ENCODE measurements around the gene SYNPR.

GRCh38 chr3:63430875-63431274 lies 152.8 kb downstream of the SYNPR start:
- TF ChIP-seq, protein P1, sequence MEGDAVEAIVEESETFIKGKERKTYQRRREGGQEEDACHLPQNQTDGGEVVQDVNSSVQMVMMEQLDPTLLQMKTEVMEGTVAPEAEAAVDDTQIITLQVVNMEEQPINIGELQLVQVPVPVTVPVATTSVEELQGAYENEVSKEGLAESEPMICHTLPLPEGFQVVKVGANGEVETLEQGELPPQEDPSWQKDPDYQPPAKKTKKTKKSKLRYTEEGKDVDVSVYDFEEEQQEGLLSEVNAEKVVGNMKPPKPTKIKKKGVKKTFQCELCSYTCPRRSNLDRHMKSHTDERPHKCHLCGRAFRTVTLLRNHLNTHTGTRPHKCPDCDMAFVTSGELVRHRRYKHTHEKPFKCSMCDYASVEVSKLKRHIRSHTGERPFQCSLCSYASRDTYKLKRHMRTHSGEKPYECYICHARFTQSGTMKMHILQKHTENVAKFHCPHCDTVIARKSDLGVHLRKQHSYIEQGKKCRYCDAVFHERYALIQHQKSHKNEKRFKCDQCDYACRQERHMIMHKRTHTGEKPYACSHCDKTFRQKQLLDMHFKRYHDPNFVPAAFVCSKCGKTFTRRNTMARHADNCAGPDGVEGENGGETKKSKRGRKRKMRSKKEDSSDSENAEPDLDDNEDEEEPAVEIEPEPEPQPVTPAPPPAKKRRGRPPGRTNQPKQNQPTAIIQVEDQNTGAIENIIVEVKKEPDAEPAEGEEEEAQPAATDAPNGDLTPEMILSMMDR (conservative IDR thresholded peaks at IDR 0.05; ENCODE audit: low read length), result no peak
- TF ChIP-seq EZH2phosphoT487 (IDR thresholded peaks at IDR 0.05; ENCODE audit: borderline replicate concordance, low read depth, low read length), result no peak

Measured in OCI-LY7 (cell line).